HepG2 (cell line): ENCODE results near the gene WDR47. TPM values are rescaled to one million over a fixed set of nuclear protein-coding genes. Genes with fewer than 3 reads are reported as not detected.

ENCODE experiments used
- DNMT1 ChIP-seq: sonication (generic); formaldehyde crosslinking; IDR thresholded peaks from 2 replicates; pipeline ENCODE4 v1.5.1; 2020; ENCODE audit warnings: mild to moderate bottlenecking, missing genetic modification reagents
- HNF1A ChIP-seq, 2 experiments: sonication (generic) in 1 of 2; formaldehyde crosslinking in 1 of 2; IDR thresholded peaks; 2 replicates each; pipeline versions ENCODE4 v1.4.0 to v1.6.1; 2016 to 2020; ENCODE audit warnings: borderline replicate concordance in 1 of 2, low read depth in 1 of 2, mild to moderate bottlenecking in 1 of 2, missing genetic modification reagents in 1 of 2
- HNF4A ChIP-seq: sonication (generic); formaldehyde crosslinking; IDR thresholded peaks from 2 replicates; pipeline ENCODE4 v1.4.0; 2020; ENCODE audit warnings: missing genetic modification reagents
- NR2F1 ChIP-seq, 2 experiments: fragments of 450-650 bp in 1 of 2; formaldehyde crosslinking in 1 of 2; IDR thresholded peaks; 2 replicates each; pipeline versions ENCODE4 v1.5.0 to v1.6.1; 2016 to 2020; ENCODE audit warnings: mild to moderate bottlenecking in 1 of 2, missing compliant biosample characterization in 1 of 2, missing genetic modification reagents in 1 of 2, moderate library complexity in 1 of 2
- PHF20 ChIP-seq: sonication (generic); formaldehyde crosslinking; IDR thresholded peaks from 2 replicates; pipeline ENCODE4 v1.5.0; 2020; ENCODE audit warnings: mild to moderate bottlenecking, missing genetic modification reagents
- REPIN1 ChIP-seq: sonication (generic); formaldehyde crosslinking; IDR thresholded peaks from 2 replicates; pipeline ENCODE4 v1.8.0; 2022; ENCODE audit warnings: missing genetic modification reagents, low read depth, mild to moderate bottlenecking, borderline replicate concordance
- SMYD3 ChIP-seq: sonication (generic); formaldehyde crosslinking; IDR thresholded peaks from 2 replicates; pipeline ENCODE4 v1.8.1; 2023; ENCODE audit warnings: mild to moderate bottlenecking, missing genetic modification reagents
- TAF15 ChIP-seq: fragments of 200-400 bp; formaldehyde crosslinking; IDR thresholded peaks from one replicate; pipeline ENCODE4 v1.6.1; 2018; ENCODE audit warnings: mild to moderate bottlenecking, low read depth, low read length; ENCODE audit not compliant: poor library complexity, severe bottlenecking
- ZKSCAN8 ChIP-seq: IDR thresholded peaks from 2 replicates; pipeline ENCODE4 v1.6.1; 2016; ENCODE audit warnings: borderline replicate concordance, missing genetic modification reagents, missing compliant biosample characterization
- ZNF136 ChIP-seq: sonication (generic); formaldehyde crosslinking; IDR thresholded peaks from 2 replicates; pipeline ENCODE4 v1.8.1; 2022; ENCODE audit warnings: low read depth, mild to moderate bottlenecking, moderate library complexity, missing genetic modification reagents
- ZNF138 ChIP-seq: sonication (generic); formaldehyde crosslinking; IDR thresholded peaks from 2 replicates; pipeline ENCODE4 v1.5.0; 2020; ENCODE audit warnings: mild to moderate bottlenecking, low read depth, missing genetic modification reagents
- ZNF280D ChIP-seq: sonication (generic); formaldehyde crosslinking; IDR thresholded peaks from 2 replicates; pipeline ENCODE4 v1.5.1; 2020; ENCODE audit warnings: mild to moderate bottlenecking, missing genetic modification reagents
- ZNF329 ChIP-seq: sonication (generic); formaldehyde crosslinking; IDR thresholded peaks from 2 replicates; pipeline ENCODE4 v1.9.0; 2021; ENCODE audit warnings: low read depth, mild to moderate bottlenecking, missing genetic modification reagents
- ZNF468 ChIP-seq: sonication (generic); formaldehyde crosslinking; IDR thresholded peaks from 2 replicates; pipeline ENCODE4 v1.8.0; 2022; ENCODE audit warnings: mild to moderate bottlenecking, moderate library complexity, missing genetic modification reagents
- ZNF577 ChIP-seq: sonication (generic); formaldehyde crosslinking; IDR thresholded peaks from 2 replicates; pipeline ENCODE4 v1.4.0; 2020; ENCODE audit warnings: mild to moderate bottlenecking, low read depth, missing genetic modification reagents, borderline replicate concordance
- polyA plus RNA-seq, 8 experiments: library from polyadenylated mRNA; depleted of rRNA in 3 of 8; stranded (reverse) in 7 of 8; unstranded in 1 of 8; fragments of >200 nt; fragmentation: Illumina TruSeq in 4 of 8; extraction: Trizol in 4 of 8; gene quantifications; 2 replicates each; pipeline versions ENCODE4 v1.2.1 to v1.2.3, GENCODE V29; 2011 to 2016; ENCODE audit warnings: low read depth in 4 of 8, missing spikeins in 1 of 8, mixed read lengths in 1 of 8; ENCODE audit not compliant: insufficient read depth in 1 of 8
- total RNA-seq, 5 experiments: library from RNA; depleted of rRNA; stranded (reverse); fragments of >200 nt; fragmentation: Illumina TruSeq; extraction: Trizol; gene quantifications; 2 replicates each; pipeline ENCODE4 v1.2.3, GENCODE V29; 2016; ENCODE audit warnings: low read depth in 1 of 5
- TF ChIP-seq, protein P1 (sequence below): IDR thresholded peaks from 2 replicates; pipeline ENCODE4 v1.6.1; 2016; ENCODE audit warnings: control low read depth
- TF ChIP-seq, protein P2 (sequence below): sonication (generic); formaldehyde crosslinking; conservative IDR thresholded peaks from 2 replicates; pipeline ENCODE4 v1.4.0; 2020; ENCODE audit warnings: missing genetic modification reagents

The WDR47 gene
- total and polyA plus RNA-seq, 2 of the 13 experiments (the other 11 are each of a cell fraction or from before 2014, with no cell fraction given) = 4.3 to 5.9 TPM

- no peak for TF ChIP-seq HNF1A (IDR thresholded peaks at IDR 0.05; ENCODE audit: low read depth)
- TF ChIP-seq HNF1A (CRISPR knock-in tag; IDR thresholded peaks at IDR 0.05; ENCODE audit: borderline replicate concordance) = no peak
- TF ChIP-seq ZNF280D = no peak
- no peak for TF ChIP-seq ZNF329 (CRISPR knock-in tag)
- TF ChIP-seq HNF4A (CRISPR knock-in tag) = no peak
- TF ChIP-seq ZNF577 (CRISPR knock-in tag) = no peak
- TF ChIP-seq DNMT1 (CRISPR knock-in tag) = no peak
- TF ChIP-seq SMYD3 (CRISPR knock-in tag) = no peak
- TF ChIP-seq TAF15 = peak; percentile 37
- TF ChIP-seq, protein P1, sequence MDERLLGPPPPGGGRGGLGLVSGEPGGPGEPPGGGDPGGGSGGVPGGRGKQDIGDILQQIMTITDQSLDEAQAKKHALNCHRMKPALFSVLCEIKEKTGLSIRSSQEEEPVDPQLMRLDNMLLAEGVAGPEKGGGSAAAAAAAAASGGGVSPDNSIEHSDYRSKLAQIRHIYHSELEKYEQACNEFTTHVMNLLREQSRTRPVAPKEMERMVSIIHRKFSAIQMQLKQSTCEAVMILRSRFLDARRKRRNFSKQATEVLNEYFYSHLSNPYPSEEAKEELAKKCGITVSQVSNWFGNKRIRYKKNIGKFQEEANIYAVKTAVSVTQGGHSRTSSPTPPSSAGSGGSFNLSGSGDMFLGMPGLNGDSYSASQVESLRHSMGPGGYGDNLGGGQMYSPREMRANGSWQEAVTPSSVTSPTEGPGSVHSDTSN (CRISPR knock-in tag) = no peak
- TF ChIP-seq, protein P2, sequence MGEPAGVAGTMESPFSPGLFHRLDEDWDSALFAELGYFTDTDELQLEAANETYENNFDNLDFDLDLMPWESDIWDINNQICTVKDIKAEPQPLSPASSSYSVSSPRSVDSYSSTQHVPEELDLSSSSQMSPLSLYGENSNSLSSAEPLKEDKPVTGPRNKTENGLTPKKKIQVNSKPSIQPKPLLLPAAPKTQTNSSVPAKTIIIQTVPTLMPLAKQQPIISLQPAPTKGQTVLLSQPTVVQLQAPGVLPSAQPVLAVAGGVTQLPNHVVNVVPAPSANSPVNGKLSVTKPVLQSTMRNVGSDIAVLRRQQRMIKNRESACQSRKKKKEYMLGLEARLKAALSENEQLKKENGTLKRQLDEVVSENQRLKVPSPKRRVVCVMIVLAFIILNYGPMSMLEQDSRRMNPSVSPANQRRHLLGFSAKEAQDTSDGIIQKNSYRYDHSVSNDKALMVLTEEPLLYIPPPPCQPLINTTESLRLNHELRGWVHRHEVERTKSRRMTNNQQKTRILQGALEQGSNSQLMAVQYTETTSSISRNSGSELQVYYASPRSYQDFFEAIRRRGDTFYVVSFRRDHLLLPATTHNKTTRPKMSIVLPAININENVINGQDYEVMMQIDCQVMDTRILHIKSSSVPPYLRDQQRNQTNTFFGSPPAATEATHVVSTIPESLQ (CRISPR knock-in tag) = no peak
- no peak for TF ChIP-seq ZKSCAN8
- no peak for TF ChIP-seq ZNF468 (CRISPR knock-in tag)
- TF ChIP-seq ZNF138 (CRISPR knock-in tag) = no peak
- no peak for TF ChIP-seq ZNF136
- peak; percentile 73 for TF ChIP-seq PHF20
- TF ChIP-seq NR2F1 (CRISPR knock-in tag; IDR thresholded peaks at IDR 0.05) = no peak
- no peak for TF ChIP-seq REPIN1 (CRISPR knock-in tag)
These were observed at the start of gene WDR47 (continued) for GRCh38 chr1:109041621-109042468.
